ENCODE measurements around the gene SPPL3. TPM values are rescaled to one million over a fixed set of nuclear protein-coding genes. Genes with fewer than 3 reads are reported as not detected.

The SPPL3 gene
- total and polyA plus RNA-seq, 2 donors from 2014 or later = 23.8 to 51.9 TPM

GRCh38 chr12:120814203-120814902 is 89.8 kb downstream of the SPPL3 start:
- FAIRE-seq = no peak
- no peak overlapping the region for H3K4me3 ChIP-seq (ENCODE audit: low read length in 3 of 3)
- H3K4me1 ChIP-seq (ENCODE audit: control insufficient read depth in 2 of 3, insufficient read depth in 2 of 3, low read depth in 1 of 3, low read length in 3 of 3) = peaks cover 0 to 2% (median 0%) of the 10 kb centered on the region in 3 donors
- intact Hi-C loops (cut with DNase I) = no loop called here
- no peaks in the 10 kb centered on the region for H3K9me3 ChIP-seq (ENCODE audit: control insufficient read depth in 2 of 3, insufficient read depth in 1 of 3, low read length in 3 of 3)
- no peak overlapping the region for H3K9ac ChIP-seq (ENCODE audit: low read length in 3 of 3)
- no peaks in the 10 kb centered on the region for H3K36me3 ChIP-seq (ENCODE audit: control insufficient read depth in 2 of 3, insufficient read depth in 3 of 3, low read length in 3 of 3)
- H3K27ac ChIP-seq (ENCODE audit: low read depth in 2 of 2, low read length in 2 of 2) = no peak overlapping the region
- no peak for TF ChIP-seq CTCF (IDR thresholded peaks at IDR 0.05; ENCODE audit: borderline replicate concordance, extremely low read depth, insufficient read depth)
- H3K27me3 ChIP-seq (ENCODE audit: control insufficient read depth, insufficient read depth, low read length) = no peaks in the 10 kb centered on the region
- no peak for DNase-seq

- Histone ChIP-seq H3K27me3 (ENCODE audit: control insufficient read depth, insufficient read depth, low read length) (no peaks in the 10 kb centered on the region), H3K9ac (ENCODE audit: low read length in 3 of 3) (no peak overlapping the region), H3K27ac (ENCODE audit: low read depth in 2 of 2, low read length in 2 of 2) (no peak overlapping the region), H3K36me3 (ENCODE audit: control insufficient read depth in 2 of 3, insufficient read depth in 3 of 3, low read length in 3 of 3) (no peaks in the 10 kb centered on the region), H3K4me3 (ENCODE audit: low read length in 3 of 3) (no peak overlapping the region), H3K9me3 (ENCODE audit: control insufficient read depth in 2 of 3, insufficient read depth in 1 of 3, low read length in 3 of 3) (no peaks in the 10 kb centered on the region), H3K4me1 (ENCODE audit: control insufficient read depth in 2 of 3, insufficient read depth in 2 of 3, low read depth in 1 of 3, low read length in 3 of 3) (peaks cover 0 to 2% (median 0%) of the 10 kb centered on the region in 3 donors)
- TF ChIP-seq CTCF (IDR thresholded peaks at IDR 0.05; ENCODE audit: borderline replicate concordance, extremely low read depth, insufficient read depth) = no peak
- no peak for FAIRE-seq
- no peak for DNase-seq
- intact Hi-C loops (cut with DNase I) = no loop called here
Measured at GRCh38 chr12:120813588-120814153, 90.5 kb downstream of the SPPL3 start.

- TF ChIP-seq CTCF (IDR thresholded peaks at IDR 0.05; ENCODE audit: borderline replicate concordance, extremely low read depth, insufficient read depth) = no peak
- Histone ChIP-seq H3K4me3 (ENCODE audit: low read length in 3 of 3) (no peak overlapping the region), H3K27me3 (ENCODE audit: control insufficient read depth, insufficient read depth, low read length) (no peaks in the 10 kb centered on the region), H3K9ac (ENCODE audit: low read length in 3 of 3) (no peak overlapping the region), H3K4me1 (ENCODE audit: control insufficient read depth in 2 of 3, insufficient read depth in 2 of 3, low read depth in 1 of 3, low read length in 3 of 3) (peaks cover 0 to 2% (median 0%) of the 10 kb centered on the region in 3 donors), H3K27ac (ENCODE audit: low read depth in 2 of 2, low read length in 2 of 2) (no peak overlapping the region), H3K9me3 (ENCODE audit: control insufficient read depth in 2 of 3, insufficient read depth in 1 of 3, low read length in 3 of 3) (no peaks in the 10 kb centered on the region), H3K36me3 (ENCODE audit: control insufficient read depth in 2 of 3, insufficient read depth in 3 of 3, low read length in 3 of 3) (no peaks in the 10 kb centered on the region)
- no peak for FAIRE-seq
- intact Hi-C loops (cut with DNase I) = no loop called here
- DNase-seq = no peak
Measured at GRCh38 chr12:120810021-120810420, 94.1 kb downstream of the SPPL3 start.

Measured in kidney (tissue), 14 donors.